Kidney epithelial cell (primary cell): Measurements from ENCODE around the gene RLBP1. TPM values are rescaled to one million over a fixed set of nuclear protein-coding genes. Genes with fewer than 3 reads are reported as not detected.
"Not testable (repeated sequence)": the region's sequence is repeated elsewhere in the genome, so short reads cannot be mapped to it uniquely, and the experiment has no call there.

Source experiments
- DNase-seq: peaks from one replicate; pipeline ENCODE4 v3.0.0-alpha.2; 2010; ENCODE audit warnings: low read depth
- H3K27me3 ChIP-seq: 2 replicates; pipeline ENCODE4 v1.6.0; 2011; ENCODE audit warnings: low read length; ENCODE audit not compliant: control insufficient read depth, insufficient read depth
- H3K36me3 ChIP-seq: 2 replicates; pipeline ENCODE4 v1.5.1; 2011; ENCODE audit warnings: low read length; ENCODE audit not compliant: control insufficient read depth, insufficient read depth
- H3K4me3 ChIP-seq: 2 replicates; pipeline ENCODE4 v1.5.1; 2011; ENCODE audit warnings: low read depth, mild to moderate bottlenecking, control low read depth, low read length
- total RNA-seq: library from RNA; depleted of rRNA; stranded (reverse); fragments of >200 nt; gene quantifications from 2 replicates; pipeline ENCODE4 v1.2.3, GENCODE V29; 2015
- TF ChIP-seq, protein P1 (sequence below): IDR thresholded peaks from 2 replicates; pipeline ENCODE4 v1.5.1; 2011; ENCODE audit warnings: mild to moderate bottlenecking, moderate library complexity, low read length, control low read depth, inconsistent platforms; ENCODE audit not compliant: insufficient read depth, poor library complexity, severe bottlenecking

The RLBP1 gene
- total RNA-seq, 1 donor from 2014 or later = not detected

DNA sequence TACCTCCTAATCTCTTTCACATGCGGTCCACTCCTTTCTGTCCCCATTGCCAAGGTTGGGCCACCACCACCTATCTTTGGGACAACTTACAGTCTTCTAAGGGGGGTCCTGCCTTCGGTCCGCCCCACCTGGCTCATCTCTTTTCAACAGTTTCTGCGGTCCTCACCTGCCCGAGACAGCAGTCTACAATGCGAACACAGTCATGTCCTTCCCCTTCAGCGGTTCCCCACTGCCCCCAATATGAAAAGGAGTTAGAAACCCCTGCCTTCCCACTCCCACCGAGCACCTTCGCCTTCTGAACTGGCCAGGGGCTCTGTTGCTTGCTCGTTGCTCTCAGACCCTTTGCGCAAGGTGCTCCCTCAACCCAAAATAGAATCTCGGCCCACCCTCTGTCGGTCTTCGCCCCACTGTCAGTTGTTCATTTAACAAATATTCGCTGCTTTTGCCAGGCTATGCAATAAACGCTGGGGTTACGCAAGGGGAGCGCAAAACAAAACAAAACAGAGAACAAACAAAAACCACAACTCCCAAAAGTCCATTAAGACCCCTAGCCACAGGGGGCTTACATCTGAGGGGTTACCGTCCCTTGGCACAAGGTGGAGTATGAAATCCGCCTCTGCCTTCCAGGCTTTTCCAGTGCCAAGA lies 21.8 kb upstream of the RLBP1 start:
- TF ChIP-seq, protein P1, sequence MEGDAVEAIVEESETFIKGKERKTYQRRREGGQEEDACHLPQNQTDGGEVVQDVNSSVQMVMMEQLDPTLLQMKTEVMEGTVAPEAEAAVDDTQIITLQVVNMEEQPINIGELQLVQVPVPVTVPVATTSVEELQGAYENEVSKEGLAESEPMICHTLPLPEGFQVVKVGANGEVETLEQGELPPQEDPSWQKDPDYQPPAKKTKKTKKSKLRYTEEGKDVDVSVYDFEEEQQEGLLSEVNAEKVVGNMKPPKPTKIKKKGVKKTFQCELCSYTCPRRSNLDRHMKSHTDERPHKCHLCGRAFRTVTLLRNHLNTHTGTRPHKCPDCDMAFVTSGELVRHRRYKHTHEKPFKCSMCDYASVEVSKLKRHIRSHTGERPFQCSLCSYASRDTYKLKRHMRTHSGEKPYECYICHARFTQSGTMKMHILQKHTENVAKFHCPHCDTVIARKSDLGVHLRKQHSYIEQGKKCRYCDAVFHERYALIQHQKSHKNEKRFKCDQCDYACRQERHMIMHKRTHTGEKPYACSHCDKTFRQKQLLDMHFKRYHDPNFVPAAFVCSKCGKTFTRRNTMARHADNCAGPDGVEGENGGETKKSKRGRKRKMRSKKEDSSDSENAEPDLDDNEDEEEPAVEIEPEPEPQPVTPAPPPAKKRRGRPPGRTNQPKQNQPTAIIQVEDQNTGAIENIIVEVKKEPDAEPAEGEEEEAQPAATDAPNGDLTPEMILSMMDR = no peak
- Histone ChIP-seq H3K36me3 (no peaks in the 10 kb centered on the region), H3K4me3 (peak overlapping the region; percentile 90), H3K27me3 (no peaks in the 10 kb centered on the region)
- no peak for DNase-seq

GRCh38 chr15:89239883-89240810 lies 18.8 kb upstream of the RLBP1 start:
- not testable (repeated sequence) for H3K36me3 ChIP-seq, H3K4me3 ChIP-seq, H3K27me3 ChIP-seq, DNase-seq

DNA sequence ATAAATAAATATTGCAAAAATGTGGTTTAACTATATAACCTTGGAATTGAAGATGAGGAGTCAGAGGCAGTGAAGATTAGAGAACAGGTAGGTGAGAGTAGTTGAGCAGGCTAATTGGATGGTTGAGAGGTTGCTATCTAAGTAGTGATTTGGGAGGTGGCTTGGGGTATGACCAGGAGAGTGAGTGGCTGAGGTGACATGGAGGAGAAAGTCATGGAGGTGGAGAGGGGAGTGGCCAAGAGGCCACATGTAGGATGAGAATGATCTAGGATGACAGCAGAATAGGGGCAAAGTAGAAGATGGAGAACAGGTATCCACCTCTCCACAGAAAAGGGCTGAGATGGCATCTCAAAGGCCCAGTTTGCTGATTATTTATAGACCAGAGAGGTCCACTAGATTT lies 10.5 kb upstream of the RLBP1 start:
- TF ChIP-seq, protein P1 = no peak
- Histone ChIP-seq H3K27me3 (no peaks in the 10 kb centered on the region), H3K36me3 (no peaks in the 10 kb centered on the region), H3K4me3 (no peak overlapping the region)
- no peak for DNase-seq

DNA sequence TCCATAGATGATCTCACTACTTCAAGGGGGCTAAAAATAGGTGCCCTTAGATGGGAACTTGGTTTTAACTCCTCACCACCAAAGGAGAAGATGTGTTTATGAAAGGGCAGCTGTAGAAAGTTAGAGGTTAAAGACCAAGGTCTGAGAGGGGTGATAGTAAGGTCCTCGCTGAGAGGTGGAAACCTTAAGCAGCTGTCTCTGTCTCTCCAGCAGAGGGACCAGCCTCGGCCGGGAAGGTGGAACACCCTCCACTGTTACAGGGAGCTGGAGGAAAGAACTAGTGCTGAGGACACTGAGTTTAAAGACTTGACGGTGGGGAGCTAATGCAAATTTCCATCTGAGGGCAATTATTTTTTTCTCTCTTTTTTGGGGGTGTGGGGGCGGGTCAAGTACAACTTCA lies 8.9 kb upstream of the RLBP1 start:
- H3K36me3 ChIP-seq = no peaks in the 10 kb centered on the region
- TF ChIP-seq, protein P1 = no peak
- H3K4me3 ChIP-seq = no peak overlapping the region
- H3K27me3 ChIP-seq = no peaks in the 10 kb centered on the region
- no peak for DNase-seq

GRCh38 chr15:89227425-89227824 lies 6.0 kb upstream of the RLBP1 start:
- H3K36me3 ChIP-seq = no peaks in the 10 kb centered on the region
- DNase-seq = no peak
- H3K27me3 ChIP-seq = no peaks in the 10 kb centered on the region
- H3K4me3 ChIP-seq = no peak overlapping the region
- TF ChIP-seq, protein P1 = no peak

GRCh38 chr15:89226359-89227221 lies 5.2 kb upstream of the RLBP1 start:
- no peaks in the 10 kb centered on the region for H3K27me3 ChIP-seq
- no peaks in the 10 kb centered on the region for H3K36me3 ChIP-seq
- no peak for DNase-seq
- TF ChIP-seq, protein P1 = no peak
- no peak overlapping the region for H3K4me3 ChIP-seq
